Esophagus muscularis mucosa (tissue), 4 donors: ENCODE results near the gene FGF14. TPM values are rescaled to one million over a fixed set of nuclear protein-coding genes. Genes with fewer than 3 reads are reported as not detected.
"Not testable (repeated sequence)": the region's sequence is repeated elsewhere in the genome, so short reads cannot be mapped to it uniquely, and the experiment has no call there.

Source experiments
- DNase-seq: peaks from one replicate; pipeline ENCODE4 v3.0.0-alpha.2; 2017; ENCODE audit errors: extremely low spot score
- H3K27ac ChIP-seq, 4 donors: fragments of 200-600 bp; sonication (generic); replicated peaks in 1 of 4; 1 replicate in 3 of 4; 2 replicates in 1 of 4; pipeline ENCODE4 v1.5.1; 2016 to 2019; ENCODE audit warnings: mild to moderate bottlenecking in 1 of 4
- H3K27me3 ChIP-seq, 4 donors: fragments of 200-600 bp; sonication (generic); one replicate each; pipeline versions ENCODE4 v1.5.1 to v1.6.0; 2016 to 2019
- H3K36me3 ChIP-seq, 4 donors: fragments of 200-600 bp; sonication (generic); one replicate each; pipeline ENCODE4 v1.5.1; 2016 to 2019
- H3K4me1 ChIP-seq, 4 donors: fragments of 200-600 bp; sonication (generic); one replicate each; pipeline ENCODE4 v1.5.1; 2016 to 2019
- H3K4me3 ChIP-seq, 4 donors: fragments of 200-600 bp; sonication (generic); 1 replicate in 2 of 4; 2 replicates in 2 of 4; pipeline ENCODE4 v1.5.1; 2016 to 2019; ENCODE audit warnings: mild to moderate bottlenecking in 4 of 4, moderate library complexity in 1 of 4
- H3K9me3 ChIP-seq, 4 donors: fragments of 200-600 bp; sonication (generic); 1 replicate in 3 of 4; 2 replicates in 1 of 4; pipeline ENCODE4 v1.5.1; 2016 to 2019
- EP300 ChIP-seq: sonication (generic); formaldehyde crosslinking; IDR thresholded peaks from one replicate; pipeline ENCODE4 v1.6.1; 2017; ENCODE audit warnings: antibody characterized with exemption
- POLR2A ChIP-seq: fragments of 450-650 bp; IDR thresholded peaks from one replicate; pipeline ENCODE4 v1.6.1; 2017; ENCODE audit warnings: antibody characterized with exemption, moderate library complexity, mild to moderate bottlenecking, low read depth
- POLR2AphosphoS5 ChIP-seq, 2 donors: sonication (generic); formaldehyde crosslinking; IDR thresholded peaks; one replicate each; pipeline ENCODE4 v1.6.1; 2017; ENCODE audit warnings: antibody characterized with exemption in 2 of 2
- WGBS: methylation state at CpG from one replicate; pipeline ENCODE4 v1.1.5; 2018; 5-methylcytosine and 5-hydroxymethylcytosine counted together
- intact Hi-C: fragments of 100-400 bp; cut with DNase I; formaldehyde crosslinking; loops from one replicate; pipeline ENCODE4 v1.15.1; 2023
- total RNA-seq, 4 donors: library from RNA; depleted of rRNA; stranded (reverse); fragments of >200 nt; gene quantifications; one replicate each; pipeline versions ENCODE4 v1.1.0 to v1.2.1, GENCODE V29; 2016
- TF ChIP-seq, protein P1 (sequence below), 3 experiments: fragments of 200-600 bp in 2 of 3; fragments of 450-650 bp in 1 of 3; sonication (generic) in 2 of 3; IDR thresholded peaks; one replicate each; pipeline ENCODE4 v1.5.1; 2017 to 2019; ENCODE audit warnings: antibody characterized with exemption in 3 of 3, mild to moderate bottlenecking in 2 of 3, moderate library complexity in 1 of 3

Gene FGF14
- total RNA-seq, 4 donors from 2014 or later: 0.33 to 2.1 (median 0.87) TPM

GRCh38 chr13:101845245-101846020, 556.4 kb downstream of the FGF14 start:
- Histone ChIP-seq H3K4me3 (no peak overlapping the region), H3K27ac (no peak overlapping the region), H3K27me3 (no peaks in the 10 kb centered on the region), H3K9me3 (no peaks in the 10 kb centered on the region), H3K36me3 (no peaks in the 10 kb centered on the region), H3K4me1 (no peaks in the 10 kb centered on the region)
- TF ChIP-seq, protein P1, sequence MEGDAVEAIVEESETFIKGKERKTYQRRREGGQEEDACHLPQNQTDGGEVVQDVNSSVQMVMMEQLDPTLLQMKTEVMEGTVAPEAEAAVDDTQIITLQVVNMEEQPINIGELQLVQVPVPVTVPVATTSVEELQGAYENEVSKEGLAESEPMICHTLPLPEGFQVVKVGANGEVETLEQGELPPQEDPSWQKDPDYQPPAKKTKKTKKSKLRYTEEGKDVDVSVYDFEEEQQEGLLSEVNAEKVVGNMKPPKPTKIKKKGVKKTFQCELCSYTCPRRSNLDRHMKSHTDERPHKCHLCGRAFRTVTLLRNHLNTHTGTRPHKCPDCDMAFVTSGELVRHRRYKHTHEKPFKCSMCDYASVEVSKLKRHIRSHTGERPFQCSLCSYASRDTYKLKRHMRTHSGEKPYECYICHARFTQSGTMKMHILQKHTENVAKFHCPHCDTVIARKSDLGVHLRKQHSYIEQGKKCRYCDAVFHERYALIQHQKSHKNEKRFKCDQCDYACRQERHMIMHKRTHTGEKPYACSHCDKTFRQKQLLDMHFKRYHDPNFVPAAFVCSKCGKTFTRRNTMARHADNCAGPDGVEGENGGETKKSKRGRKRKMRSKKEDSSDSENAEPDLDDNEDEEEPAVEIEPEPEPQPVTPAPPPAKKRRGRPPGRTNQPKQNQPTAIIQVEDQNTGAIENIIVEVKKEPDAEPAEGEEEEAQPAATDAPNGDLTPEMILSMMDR (IDR thresholded peaks at IDR 0.05): no peak
- TF ChIP-seq EP300 (no peak), POLR2A (no peak), POLR2AphosphoS5 (IDR thresholded peaks at IDR 0.05) (no peak)
- 83% methylated on average over 4 of the region's 4 CpGs for WGBS
- intact Hi-C loops: no loop called here
- no peak for DNase-seq

DNA sequence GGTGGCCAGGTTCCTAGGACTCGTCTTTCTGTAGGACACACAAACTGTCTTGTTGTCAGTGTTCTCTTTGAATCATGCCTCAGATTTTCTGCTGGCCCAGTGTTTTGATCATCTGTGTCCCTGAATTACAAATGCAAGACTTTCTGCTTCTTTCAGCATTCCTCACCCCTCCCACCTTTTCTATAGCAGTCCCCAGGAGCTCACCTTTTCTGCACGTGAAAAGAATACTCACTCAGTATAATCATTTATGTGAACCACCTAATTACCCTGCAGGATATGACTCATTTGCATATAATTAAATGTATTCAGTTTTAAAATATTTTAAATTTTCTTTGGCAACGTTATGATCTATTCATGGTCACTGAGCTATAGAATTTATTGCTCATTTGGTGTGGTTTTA, 560.1 kb downstream of the FGF14 start:
- no peaks in the 10 kb centered on the region for H3K9me3 ChIP-seq
- no peak overlapping the region for H3K4me3 ChIP-seq
- H3K27ac ChIP-seq: no peak overlapping the region
- 42% methylated on average over 3 of the region's 3 CpGs for WGBS
- no peaks in the 10 kb centered on the region for H3K27me3 ChIP-seq
- DNase-seq: no peak
- TF ChIP-seq EP300 (no peak), POLR2AphosphoS5 (IDR thresholded peaks at IDR 0.05) (no peak), POLR2A (no peak)
- TF ChIP-seq, protein P1 (IDR thresholded peaks at IDR 0.05): no peak
- no peaks in the 10 kb centered on the region for H3K4me1 ChIP-seq
- intact Hi-C loops: no loop called here
- no peaks in the 10 kb centered on the region for H3K36me3 ChIP-seq

DNA sequence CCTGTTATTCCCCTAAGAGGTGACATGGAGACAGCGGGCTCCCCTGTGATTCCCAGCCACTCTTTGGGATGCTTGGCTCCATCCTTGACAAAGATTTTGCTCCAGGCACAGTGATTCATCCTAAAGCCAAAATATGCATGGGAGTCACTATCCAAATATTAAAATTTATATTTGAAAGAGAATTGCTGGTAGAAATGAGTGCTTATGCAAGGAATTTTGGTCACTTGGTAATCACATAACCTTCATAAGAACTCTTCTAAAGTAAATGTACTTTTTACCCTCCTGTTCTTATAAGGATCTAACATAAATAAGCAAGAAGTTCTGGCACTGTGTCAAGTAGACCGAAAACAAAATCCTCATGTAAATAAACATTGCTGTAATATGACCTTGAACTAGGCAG, 563.5 kb downstream of the FGF14 start:
- no peak for TF ChIP-seq POLR2AphosphoS5 (IDR thresholded peaks at IDR 0.05)
- TF ChIP-seq, protein P1 (IDR thresholded peaks at IDR 0.05): no peak
- no peak for TF ChIP-seq EP300
- TF ChIP-seq POLR2A: no peak
- no peak for DNase-seq
- WGBS: 62% methylated on average over 2 of the region's 2 CpGs
- Histone ChIP-seq H3K4me3 (no peak overlapping the region), H3K9me3 (no peaks in the 10 kb centered on the region), H3K4me1 (no peaks in the 10 kb centered on the region), H3K27ac (no peak overlapping the region), H3K27me3 (no peaks in the 10 kb centered on the region), H3K36me3 (no peaks in the 10 kb centered on the region)
- intact Hi-C loops: no loop called here

- intact Hi-C loops, H3K27me3 ChIP-seq, H3K36me3 ChIP-seq, H3K4me1 ChIP-seq, H3K9me3 ChIP-seq, DNase-seq, H3K27ac ChIP-seq, H3K4me3 ChIP-seq: not testable (repeated sequence)
- WGBS: 96% methylated on average over 4 of the region's 4 CpGs
Measured at GRCh38 chr13:101837778-101838177, 564.1 kb downstream of the FGF14 start.

DNA sequence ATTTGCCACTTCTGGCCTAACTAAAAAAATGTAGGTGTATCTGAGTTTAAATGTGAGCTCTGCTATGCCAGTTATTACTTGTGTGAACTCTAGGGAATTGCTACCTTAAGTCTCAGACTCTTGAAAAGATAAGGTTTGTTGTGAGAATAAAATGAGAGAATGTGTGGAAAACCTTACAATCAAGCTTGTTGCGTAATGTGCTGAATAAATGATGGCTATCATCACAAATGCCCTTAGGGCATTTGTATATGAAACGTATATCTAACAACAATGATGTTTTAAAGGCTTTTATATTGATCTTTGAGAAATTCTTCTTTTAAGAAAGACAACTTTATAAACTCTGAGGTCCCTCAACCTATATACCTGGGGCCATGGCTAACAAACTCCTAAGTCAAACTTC, 564.6 kb downstream of the FGF14 start:
- no peaks in the 10 kb centered on the region for H3K4me1 ChIP-seq
- H3K9me3 ChIP-seq: no peaks in the 10 kb centered on the region
- whole genome bisulfite sequencing: 73% methylated on average over 2 of the region's 2 CpGs
- no peak overlapping the region for H3K4me3 ChIP-seq
- no peak overlapping the region for H3K27ac ChIP-seq
- intact Hi-C loops: no loop called here
- TF ChIP-seq POLR2A (no peak), EP300 (no peak), POLR2AphosphoS5 (IDR thresholded peaks at IDR 0.05) (no peak)
- TF ChIP-seq, protein P1 (IDR thresholded peaks at IDR 0.05): no peak
- H3K36me3 ChIP-seq: no peaks in the 10 kb centered on the region
- no peak for DNase-seq
- H3K27me3 ChIP-seq: no peaks in the 10 kb centered on the region
